PC-3 (cell line): ENCODE data around the gene PLAGL2.

Source experiments
- EZH2 ChIP-seq: fragments of 300-600 bp; sonication (generic); IDR thresholded peaks from one replicate; pipeline ENCODE4 v1.6.1; 2017; ENCODE audit warnings: antibody characterized with exemption, mild to moderate bottlenecking, low read length; ENCODE audit not compliant: unreplicated experiment
- EZH2phosphoT487 ChIP-seq: fragments of 300-600 bp; sonication (generic); IDR thresholded peaks from 2 replicates; pipeline ENCODE4 v1.6.1; 2018; ENCODE audit warnings: mild to moderate bottlenecking, antibody characterized with exemption, low read length, borderline replicate concordance
- TF ChIP-seq, protein P1 (sequence below): fragments of 300-600 bp; sonication (generic); conservative IDR thresholded peaks from 2 replicates; pipeline ENCODE4 v1.5.1; 2017; ENCODE audit warnings: antibody characterized with exemption, low read depth, mild to moderate bottlenecking, low read length

DNA sequence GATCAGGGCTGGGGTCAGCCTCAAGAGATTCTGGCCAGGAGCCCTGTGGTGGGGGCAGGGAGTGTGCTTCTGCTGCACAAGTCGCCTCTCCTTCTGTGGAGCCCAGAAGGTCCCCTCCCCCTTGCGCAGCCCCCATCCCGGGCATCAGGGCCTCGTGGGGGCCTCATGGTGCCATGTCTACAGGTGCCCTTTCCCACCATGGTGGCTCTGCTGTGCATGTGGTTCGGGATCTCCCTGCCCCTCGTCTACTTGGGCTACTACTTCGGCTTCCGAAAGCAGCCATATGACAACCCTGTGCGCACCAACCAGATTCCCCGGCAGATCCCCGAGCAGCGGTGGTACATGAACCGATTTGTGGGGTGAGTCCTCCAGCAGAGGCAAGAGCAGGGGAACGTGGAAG lies 49.9 kb downstream of the PLAGL2 start:
- TF ChIP-seq, protein P1, sequence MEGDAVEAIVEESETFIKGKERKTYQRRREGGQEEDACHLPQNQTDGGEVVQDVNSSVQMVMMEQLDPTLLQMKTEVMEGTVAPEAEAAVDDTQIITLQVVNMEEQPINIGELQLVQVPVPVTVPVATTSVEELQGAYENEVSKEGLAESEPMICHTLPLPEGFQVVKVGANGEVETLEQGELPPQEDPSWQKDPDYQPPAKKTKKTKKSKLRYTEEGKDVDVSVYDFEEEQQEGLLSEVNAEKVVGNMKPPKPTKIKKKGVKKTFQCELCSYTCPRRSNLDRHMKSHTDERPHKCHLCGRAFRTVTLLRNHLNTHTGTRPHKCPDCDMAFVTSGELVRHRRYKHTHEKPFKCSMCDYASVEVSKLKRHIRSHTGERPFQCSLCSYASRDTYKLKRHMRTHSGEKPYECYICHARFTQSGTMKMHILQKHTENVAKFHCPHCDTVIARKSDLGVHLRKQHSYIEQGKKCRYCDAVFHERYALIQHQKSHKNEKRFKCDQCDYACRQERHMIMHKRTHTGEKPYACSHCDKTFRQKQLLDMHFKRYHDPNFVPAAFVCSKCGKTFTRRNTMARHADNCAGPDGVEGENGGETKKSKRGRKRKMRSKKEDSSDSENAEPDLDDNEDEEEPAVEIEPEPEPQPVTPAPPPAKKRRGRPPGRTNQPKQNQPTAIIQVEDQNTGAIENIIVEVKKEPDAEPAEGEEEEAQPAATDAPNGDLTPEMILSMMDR, result no peak
- TF ChIP-seq EZH2phosphoT487 (no peak), EZH2 (no peak)
